Fibroblast of villous mesenchyme (primary cell): ENCODE measurements around the gene CHI3L2. TPM values are rescaled to one million over a fixed set of nuclear protein-coding genes. Genes with fewer than 3 reads are reported as not detected.
A peak's percentile ranks its signal among the peaks of the same experiment; 100 is the strongest.

Source experiments
- DNase-seq: peaks from one replicate; pipeline ENCODE4 v3.0.0-alpha.2; 2010; ENCODE audit warnings: low read depth
- H3K4me3 ChIP-seq: 2 replicates; pipeline ENCODE4 v1.5.1; 2011; ENCODE audit warnings: low read depth, mild to moderate bottlenecking, low read length
- CTCF ChIP-seq: IDR thresholded peaks from 2 replicates; pipeline ENCODE4 v1.5.1; 2012; ENCODE audit warnings: low read depth, mild to moderate bottlenecking, low read length; ENCODE audit not compliant: insufficient read depth
- total RNA-seq: library from RNA; depleted of rRNA; stranded (reverse); fragments of >200 nt; gene quantifications from 2 replicates; pipeline ENCODE4 v1.2.3, GENCODE V29; 2012

CHI3L2 gene
- total RNA-seq, 1 donor, result not detected

- H3K4me3 ChIP-seq, result no peak overlapping the region
- TF ChIP-seq CTCF, result no peak
- no peak for DNase-seq
These were observed 8.9 kb downstream of the CHI3L2 start for GRCh38 chr1:111236379-111236778.

GRCh38 chr1:111236806-111237205 is 9.3 kb downstream of the CHI3L2 start:
- DNase-seq, result peak; percentile 4
- TF ChIP-seq CTCF, result no peak
- H3K4me3 ChIP-seq, result no peak overlapping the region

GRCh38 chr1:111238056-111238795 is 10.7 kb downstream of the CHI3L2 start:
- no peak for DNase-seq
- no peak for TF ChIP-seq CTCF
- H3K4me3 ChIP-seq, result no peak overlapping the region

- no peak for DNase-seq
- no peak overlapping the region for H3K4me3 ChIP-seq
- TF ChIP-seq CTCF, result no peak
These were observed 14.3 kb downstream of the CHI3L2 start for GRCh38 chr1:111241797-111242196.

- TF ChIP-seq CTCF, result no peak
- no peak for DNase-seq
- no peak overlapping the region for H3K4me3 ChIP-seq
These were observed 15.5 kb downstream of the CHI3L2 start for GRCh38 chr1:111242805-111243523.

GRCh38 chr1:111247125-111247838 is 19.8 kb downstream of the CHI3L2 start:
- DNase-seq, result no peak
- TF ChIP-seq CTCF, result no peak
- no peak overlapping the region for H3K4me3 ChIP-seq
